Measurements from ENCODE around the gene TMEM204.

DNA sequence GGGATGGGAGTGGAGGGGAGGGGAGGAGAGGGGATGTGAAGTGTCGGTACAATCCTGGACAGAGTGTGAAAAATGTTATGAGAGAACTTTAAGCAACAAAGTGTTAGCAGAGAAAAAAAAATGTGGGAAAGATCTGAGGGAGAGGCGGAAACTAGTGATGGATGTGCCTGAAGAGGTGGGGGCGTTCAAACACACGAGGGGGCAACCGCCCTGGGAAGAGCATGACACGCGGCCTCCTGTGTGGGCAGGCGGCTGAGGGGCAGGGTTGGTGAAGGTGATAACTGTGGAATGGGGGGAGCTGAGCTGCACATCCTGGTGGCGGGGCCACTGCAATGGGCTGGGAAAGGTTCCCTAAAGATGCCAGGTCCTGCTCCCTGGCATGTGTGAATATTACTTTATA lies 48.3 kb downstream of the TMEM204 start:
- TF ChIP-seq POLR2AphosphoS5 (IDR thresholded peaks at IDR 0.05; ENCODE audit: low read depth, low read length) (no peak), TAF1 (IDR thresholded peaks at IDR 0.05; ENCODE audit: borderline replicate concordance, low read depth, low read length) (no peak)
